Fibroblast of skin of abdomen (primary cell): ENCODE measurements around the gene MARCHF2. TPM values are rescaled to one million over a fixed set of nuclear protein-coding genes. Genes with fewer than 3 reads are reported as not detected.
"Not testable (repeated sequence)": the region's sequence is repeated elsewhere in the genome, so short reads cannot be mapped to it uniquely, and the experiment has no call there.

Experiments used
- DNase-seq: peaks from one replicate; pipeline ENCODE4 v3.0.0-alpha.2; 2013
- polyA plus RNA-seq, 2 experiments: library from polyadenylated mRNA; unstranded; fragments of 120-200 nt; gene quantifications; one replicate each; pipeline ENCODE4 v1.2.1, GENCODE V29; 2013; ENCODE audit not compliant: insufficient read length in 2 of 2

The MARCHF2 gene
- polyA plus RNA-seq (2013, experiment 1 of 2; ENCODE audit: insufficient read length), result 15.3 TPM
- polyA plus RNA-seq (2013, experiment 2 of 2; ENCODE audit: insufficient read length), result 16.4 TPM

- peak; percentile 96 for DNase-seq
Observed at GRCh38 chr19:8412783-8413628, at the start of gene MARCHF2. TSS of gene MARCHF2 (plus strand) at chr19:8413305. CDS start at chr19:8421841, 8,536 bp downstream.

- peak; percentile 44 for DNase-seq
Observed at GRCh38 chr19:8363803-8364771, 49.0 kb upstream of the MARCHF2 start, which contains the start of gene ANGPTL4. TSS of gene ANGPTL4 (plus strand) at chr19:8364155. CDS start at chr19:8364322, 167 bp downstream.

- no peak for DNase-seq
Observed at GRCh38 chr19:8366121-8366581, 47.0 kb upstream of the MARCHF2 start.

- DNase-seq, result peak; percentile 10
Observed at GRCh38 chr19:8366961-8367326, 46.2 kb upstream of the MARCHF2 start.

- peak; percentile 97 for DNase-seq
Observed at GRCh38 chr19:8367327-8368001, 45.6 kb upstream of the MARCHF2 start.

GRCh38 chr19:8370176-8371010 lies 42.7 kb upstream of the MARCHF2 start:
- no peak for DNase-seq

- DNase-seq, result no peak
Observed at GRCh38 chr19:8371011-8371804, 41.9 kb upstream of the MARCHF2 start.

- no peak for DNase-seq
Observed at GRCh38 chr19:8373867-8374813, 39.0 kb upstream of the MARCHF2 start.

- DNase-seq, result not testable (repeated sequence)
Observed at GRCh38 chr19:8375766-8376165, 37.3 kb upstream of the MARCHF2 start.

GRCh38 chr19:8376373-8376974 lies 36.6 kb upstream of the MARCHF2 start:
- not testable (repeated sequence) for DNase-seq

- no peak for DNase-seq
Observed at GRCh38 chr19:8377598-8377997, 35.5 kb upstream of the MARCHF2 start.

GRCh38 chr19:8379156-8379891 lies 33.8 kb upstream of the MARCHF2 start:
- DNase-seq, result not testable (repeated sequence)

- DNase-seq, result not testable (repeated sequence)
Observed at GRCh38 chr19:8384569-8384968, 28.5 kb upstream of the MARCHF2 start.

GRCh38 chr19:8385103-8385502 lies 28.0 kb upstream of the MARCHF2 start:
- DNase-seq, result not testable (repeated sequence)

- not testable (repeated sequence) for DNase-seq
Observed at GRCh38 chr19:8385566-8385965, 27.5 kb upstream of the MARCHF2 start.

- DNase-seq, result not testable (repeated sequence)
Observed at GRCh38 chr19:8386419-8386818, 26.7 kb upstream of the MARCHF2 start.

- no peak for DNase-seq
Observed at GRCh38 chr19:8386990-8387389, 26.1 kb upstream of the MARCHF2 start.
